Panc1 (cell line): ENCODE measurements around the gene GORAB. TPM values are rescaled to one million over a fixed set of nuclear protein-coding genes. Genes with fewer than 3 reads are reported as not detected.

Experiments used
- ATAC-seq: fragments of 200-7000 bp; cut with Tn5 transposase; 2 replicates; pipeline ENCODE4 v1.9.1; 2020; ENCODE audit warnings: mild to moderate bottlenecking, moderate library complexity
- BruUV-seq: library from RNA; stranded (reverse); fragments of 400-500 nt; replicated peaks from 2 replicates; lab custom pipeline; 2021; lab: Mats Ljungman, UMichigan
- CTCF ChIA-PET: fragments of 300-600 bp; sonication (Branson Sonifier 250); formaldehyde crosslinking; loops from one replicate; lab custom pipeline; 2022; ENCODE audit warnings: antibody characterized with exemption; lab: Charles Lee
- POLR2A ChIA-PET: fragments of 300-600 bp; sonication (Branson Sonifier 250); formaldehyde crosslinking; loops from one replicate; lab custom pipeline; 2022; ENCODE audit warnings: antibody characterized with exemption; lab: Charles Lee
- DNase-seq: peaks from one replicate; pipeline ENCODE4 v3.0.0-alpha.2; 2010; ENCODE audit warnings: low read depth, low spot score
- H3K27ac ChIP-seq: 2 replicates; pipeline ENCODE4 v1.5.1; 2011; ENCODE audit warnings: mild to moderate bottlenecking, low read length, inconsistent platforms
- H3K27me3 ChIP-seq: fragments of 200-500 bp; sonication (Bioruptor generic); 2 replicates; pipeline ENCODE4 v1.6.0; 2014; ENCODE audit warnings: low read length, inconsistent platforms; ENCODE audit not compliant: control insufficient read depth, insufficient read depth
- H3K36me3 ChIP-seq: fragments of 200-500 bp; sonication (Bioruptor generic); 2 replicates; pipeline ENCODE4 v1.5.1; 2014; ENCODE audit warnings: inconsistent platforms, mild to moderate bottlenecking, low read length, moderate library complexity; ENCODE audit not compliant: control insufficient read depth, insufficient read depth
- H3K4me1 ChIP-seq: 2 replicates; pipeline ENCODE4 v1.5.1; 2011; ENCODE audit warnings: inconsistent platforms, mild to moderate bottlenecking, low read length, moderate library complexity; ENCODE audit not compliant: control insufficient read depth, insufficient read depth
- H3K4me3 ChIP-seq, 2 experiments: 2 replicates each; pipeline ENCODE4 v1.5.1; 2011 to 2012; ENCODE audit warnings: low read depth in 2 of 2, low read length in 2 of 2, mild to moderate bottlenecking in 2 of 2, inconsistent platforms in 1 of 2, moderate library complexity in 1 of 2
- H3K9me3 ChIP-seq: fragments of 200-500 bp; sonication (Bioruptor generic); 2 replicates; pipeline ENCODE4 v1.5.1; 2014; ENCODE audit warnings: low read depth, mild to moderate bottlenecking, inconsistent platforms, low read length, moderate library complexity; ENCODE audit not compliant: control insufficient read depth, insufficient read depth
- CTCF ChIP-seq: fragments of 450-650 bp; IDR thresholded peaks from 2 replicates; pipeline ENCODE4 v1.5.1; 2017; ENCODE audit warnings: mild to moderate bottlenecking
- POLR2AphosphoS5 ChIP-seq: IDR thresholded peaks from 2 replicates; pipeline ENCODE4 v1.6.1; 2012; ENCODE audit warnings: mild to moderate bottlenecking, low read depth, low read length, moderate library complexity
- REST ChIP-seq, 2 experiments: IDR thresholded peaks; 2 replicates each; pipeline ENCODE4 v1.6.1; 2011 to 2012; ENCODE audit warnings: low read depth in 2 of 2, control low read depth in 1 of 2, low read length in 1 of 2, mild to moderate bottlenecking in 1 of 2, moderate library complexity in 1 of 2; ENCODE audit not compliant: insufficient read depth in 1 of 2
- SIN3A ChIP-seq: IDR thresholded peaks from 2 replicates; pipeline ENCODE4 v1.6.1; 2012; ENCODE audit warnings: low read depth, mild to moderate bottlenecking, low read length, moderate library complexity, borderline replicate concordance; ENCODE audit not compliant: insufficient read depth
- TCF7L2 ChIP-seq: IDR thresholded peaks from 2 replicates; pipeline ENCODE4 v1.6.1; 2011; ENCODE audit warnings: mild to moderate bottlenecking, low read depth, low read length, inconsistent platforms
- in situ Hi-C: cut with HindIII; loops from 2 replicates; pipeline ENCODE4 v1.10.0; 2016; ENCODE audit warnings: low sequenced_read_pairs, low pct_unique_long_range_greater_than_20kb
- intact Hi-C: fragments of 100-400 bp; cut with micrococcal nuclease; formaldehyde crosslinking; loops from one replicate; pipeline ENCODE4 v1.10.0; 2022; ENCODE audit not compliant: unreplicated experiment
- total RNA-seq: library from RNA; stranded (reverse); gene quantifications from one replicate; pipeline ENCODE4 v1.2.1, GENCODE V29; 2021; ENCODE audit not compliant: unreplicated experiment

GORAB gene
- total RNA-seq, 1 experiment from 2014 or later, result 8.1 TPM

- in situ Hi-C loops (no loop called here), intact Hi-C loops (no loop called here)
- ATAC-seq (no peak), DNase-seq (no peak)
- H3K4me1 ChIP-seq, result no peaks in the 10 kb centered on the region
- H3K36me3 ChIP-seq, result no peaks in the 10 kb centered on the region
- no peak overlapping the region for H3K4me3 ChIP-seq
- TF ChIP-seq POLR2AphosphoS5, result no peak
- no peak for TF ChIP-seq SIN3A
- TF ChIP-seq REST (IDR thresholded peaks at IDR 0.05; ENCODE audit: insufficient read depth in 1 of 2, low read depth in 2 of 2, low read length in 1 of 2), result no peak
- no peak for TF ChIP-seq CTCF
- TF ChIP-seq TCF7L2, result no peak
- no TSS peak for BruUV-seq
- no peaks in the 10 kb centered on the region for H3K27me3 ChIP-seq
- POLR2A ChIA-PET, result no interaction called here
- CTCF ChIA-PET, result no interaction called here
- no peaks in the 10 kb centered on the region for H3K9me3 ChIP-seq
- H3K27ac ChIP-seq, result no peak overlapping the region
These were observed 48.9 kb upstream of the GORAB start for GRCh38 chr1:170483051-170483450.

DNA sequence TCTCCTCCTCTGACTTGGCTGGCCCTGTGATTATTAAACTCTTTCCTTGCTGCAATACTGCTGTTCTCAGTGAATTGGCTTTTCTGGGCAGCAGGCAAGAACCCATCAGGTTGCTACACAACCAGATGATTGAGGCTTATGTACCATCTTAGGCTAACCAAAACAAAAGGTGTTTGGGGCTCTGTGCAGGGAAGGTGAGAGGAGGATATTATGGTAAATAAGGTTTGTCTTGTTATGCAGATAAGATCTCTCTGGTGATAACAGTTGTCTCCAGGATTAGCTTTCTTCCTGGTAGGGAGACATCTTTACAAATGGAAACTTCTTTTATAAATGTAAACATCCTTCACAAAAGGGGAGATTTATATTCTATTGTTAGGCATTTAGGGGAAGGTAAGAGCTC, 44.5 kb upstream of the GORAB start:
- in situ Hi-C loops, result no loop called here
- POLR2A ChIA-PET, result no interaction called here
- Histone ChIP-seq H3K4me3 (no peak overlapping the region), H3K27me3 (no peaks in the 10 kb centered on the region), H3K9me3 (no peaks in the 10 kb centered on the region), H3K4me1 (no peaks in the 10 kb centered on the region), H3K27ac (no peak overlapping the region), H3K36me3 (no peaks in the 10 kb centered on the region)
- no peak for TF ChIP-seq POLR2AphosphoS5
- no peak for TF ChIP-seq SIN3A
- no peak for TF ChIP-seq REST (IDR thresholded peaks at IDR 0.05; ENCODE audit: insufficient read depth in 1 of 2, low read depth in 2 of 2, low read length in 1 of 2)
- no peak for TF ChIP-seq CTCF
- no peak for TF ChIP-seq TCF7L2
- BruUV-seq, result no TSS peak
- CTCF ChIA-PET, result no interaction called here
- intact Hi-C loops, result no loop called here
- ATAC-seq (no peak), DNase-seq (no peak)
